Measurements from ENCODE around the gene MRPL24. TPM values are rescaled to one million over a fixed set of nuclear protein-coding genes. Genes with fewer than 3 reads are reported as not detected.

Gene MRPL24
- total RNA-seq (2021): 27.3 and 29.0 TPM in 2 replicates
- long read RNA-seq, partial matches to known transcripts: 1 of 12 reads
- long read RNA-seq, other reads (novel, unspliced or antisense): 8 of 12 reads

- Histone ChIP-seq H4K8ac (replicated peaks; ENCODE audit: insufficient read length, low read depth, low read length) (no peak within 1 kb of the TSS), H2BK15ac (ENCODE audit: low read depth, low read length) (no peak within 1 kb of the TSS), H4K5ac (ENCODE audit: insufficient read length, low read depth, low read length) (no peak within 1 kb of the TSS), H3K56ac (ENCODE audit: insufficient read length, low read depth, low read length) (no peak within 1 kb of the TSS), H3K4me2 (ENCODE audit: insufficient read depth, insufficient read length, low read length) (peak within 1 kb of the TSS; percentile 90), H4K20me1 (ENCODE audit: control insufficient read depth, insufficient read depth, insufficient read length) (no peaks in the 10 kb centered on the region), H3K4ac (ENCODE audit: low read depth, low read length) (no peak within 1 kb of the TSS; the same call in 1 of the 2 replicates), H3K23me2 (ENCODE audit: insufficient read length, low read depth, low read length, poor library complexity, severe bottlenecking) (peaks cover 5% of the 10 kb centered on the region), H3K4me1 (ENCODE audit: insufficient read depth, low read length) (peaks cover 4% of the 10 kb centered on the region), H3K27me3 (ENCODE audit: insufficient read depth, low read length) (no peaks in the 10 kb centered on the region), H3K27ac (ENCODE audit: insufficient read length, low read depth, low read length) (peak within 1 kb of the TSS; percentile 71), H3K79me1 (ENCODE audit: insufficient read depth, low read depth, low read length, poor library complexity, severe bottlenecking) (no peaks in the 10 kb centered on the region), H3T11ph (ENCODE audit: low read length) (no peak within 1 kb of the TSS), H2BK5ac (ENCODE audit: insufficient read length, low read length) (no peak within 1 kb of the TSS), H3K14ac (ENCODE audit: insufficient read depth, low read length) (peak within 1 kb of the TSS; percentile 13), H2BK120ac (ENCODE audit: low read depth, low read length, poor library complexity, severe bottlenecking) (no peak within 1 kb of the TSS), H2BK12ac (ENCODE audit: insufficient read length, low read depth, low read length) (no peak within 1 kb of the TSS), H4K91ac (ENCODE audit: insufficient read length, low read depth, low read length) (no peak within 1 kb of the TSS), H3K79me2 (ENCODE audit: insufficient read depth, low read length) (peaks cover 5% of the 10 kb centered on the region; the same call in 1 of the 2 replicates), H3K18ac (ENCODE audit: insufficient read length, low read depth, low read length) (peak within 1 kb of the TSS; percentile 36), H2AFZ (ENCODE audit: low read length) (no peak within 1 kb of the TSS), H2AK5ac (ENCODE audit: insufficient read length, low read length) (no peak within 1 kb of the TSS), H2BK20ac (ENCODE audit: low read depth, low read length, poor library complexity, severe bottlenecking) (no peak within 1 kb of the TSS), H3K9me3 (ENCODE audit: control insufficient read depth, low read depth, low read length) (no peaks in the 10 kb centered on the region), H3K23ac (ENCODE audit: insufficient read length, low read depth, low read length) (no peak within 1 kb of the TSS), H3K9ac (ENCODE audit: extremely low read depth, insufficient read length, low read length) (peak within 1 kb of the TSS; percentile 87)
- no CpG with 5 or more reads among the region's 38 CpGs for WGBS (ENCODE audit: extremely low coverage, insufficient read length, low lambda C conversion rate)
- no peak for TF ChIP-seq CTCF (conservative IDR thresholded peaks at IDR 0.05)
- Mint-ChIP-seq H3K27ac (peak within 1 kb of the TSS; percentile 98 to 99 (median 99)), H3K9me3 (no peaks in the 10 kb centered on the region; a peak in 1 of 5 replicates), H3K4me3 (peak within 1 kb of the TSS; percentile 85 to 92), H3K27me3 (ENCODE audit: low read depth) (no peaks in the 10 kb centered on the region), H3K4me1 (peaks cover 24 to 33% of the 10 kb centered on the region in 2 experiments), H3K36me3 (ENCODE audit: insufficient read depth in 1 of 3, low read depth in 3 of 3) (peaks cover 24 to 54% (median 43%) of the 10 kb centered on the region in 3 experiments; a peak in 6 of 7 replicates)
- DNase-seq: peak; percentile 100
Measured at GRCh38 chr1:156740741-156741480, at the start of gene MRPL24. Gene MRPL24 (minus strand): TSS chr1:156741088. CDS start chr1:156738704, 2,384 bp downstream.
